HG02852 (cell line): ENCODE data around the gene SEC31A.
"Not testable (repeated sequence)": the region's sequence is repeated elsewhere in the genome, so short reads cannot be mapped to it uniquely, and the experiment has no call there.

ENCODE experiments used
- ATAC-seq: cut with Tn5 transposase; IDR thresholded peaks from one replicate; pipeline ENCODE4 v1.9.1; 2021; ENCODE audit warnings: mild to moderate bottlenecking, moderate library complexity; ENCODE audit not compliant: unreplicated experiment

The SEC31A gene

DNA sequence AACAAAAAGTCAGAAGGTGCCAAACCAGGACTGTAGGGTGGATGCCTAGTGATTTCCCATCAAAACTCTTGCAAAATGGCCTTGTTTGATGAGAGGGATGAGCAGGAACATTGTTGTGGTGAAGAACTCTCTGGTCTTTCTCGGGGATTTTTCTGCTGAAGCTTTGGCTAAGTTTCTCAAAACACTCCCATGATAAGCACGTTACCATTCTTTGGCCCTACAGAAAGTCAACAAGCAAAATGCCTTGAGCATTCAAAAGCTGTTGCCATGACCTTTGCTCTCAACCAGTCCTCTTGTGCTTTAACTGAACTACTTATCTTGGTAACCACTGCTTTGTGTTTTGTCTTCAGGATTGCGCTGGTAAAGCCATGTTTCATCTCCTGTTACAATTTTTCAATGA, 3.0 kb upstream of the SEC31A start:
- ATAC-seq: no peak

DNA sequence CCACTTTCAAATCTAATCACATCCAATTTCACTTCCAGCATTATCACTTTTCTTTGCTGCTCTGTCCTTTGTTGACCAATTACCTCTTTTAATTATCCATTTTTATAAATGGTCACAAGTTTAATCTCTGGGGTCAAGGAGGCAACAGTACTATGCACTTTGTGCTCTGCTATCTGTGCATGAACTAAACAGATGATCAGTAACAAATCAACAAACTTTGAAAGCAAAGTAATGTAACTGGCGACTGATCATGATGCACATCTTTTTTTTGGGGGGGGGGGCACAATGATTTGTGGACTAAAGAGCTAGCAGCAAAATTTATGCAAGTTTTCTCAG, 1.5 kb upstream of the SEC31A start:
- no peak for ATAC-seq

DNA sequence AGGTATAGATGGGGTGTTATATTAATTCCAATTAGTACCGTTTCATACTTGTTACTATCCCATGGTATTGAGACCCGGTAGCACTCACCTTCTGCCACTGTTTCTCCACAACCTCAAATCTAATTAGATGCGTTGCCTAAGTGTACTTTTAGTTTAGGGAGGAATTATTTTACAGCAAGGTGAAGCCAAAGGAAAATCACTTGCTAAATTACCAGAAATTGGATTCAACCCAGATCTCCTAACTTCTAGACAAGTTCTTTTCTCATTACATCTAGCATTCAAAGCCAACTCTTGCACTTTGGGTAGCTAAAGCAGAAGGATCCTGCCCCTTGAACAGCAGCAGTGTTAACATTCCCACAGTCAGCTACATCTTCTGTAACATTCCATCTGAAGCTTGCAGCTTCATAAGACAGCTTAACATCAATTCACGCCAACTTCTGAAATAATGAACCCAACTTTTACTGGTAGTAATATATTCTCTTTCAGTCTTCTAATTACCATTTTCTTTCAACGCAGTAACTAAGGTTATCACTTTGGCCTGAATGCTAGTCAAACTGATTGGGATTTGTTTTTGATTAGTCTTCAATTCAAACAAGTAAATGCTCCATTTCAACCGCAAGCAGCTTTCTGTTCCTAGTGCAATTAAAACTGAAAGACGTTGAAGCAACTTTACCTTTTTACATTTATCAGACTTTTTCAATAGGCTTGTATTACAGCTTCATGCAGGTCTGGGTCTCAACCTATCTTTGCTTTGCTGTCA, 934 bp upstream of the SEC31A start:
- peak; percentile 1 for ATAC-seq

DNA sequence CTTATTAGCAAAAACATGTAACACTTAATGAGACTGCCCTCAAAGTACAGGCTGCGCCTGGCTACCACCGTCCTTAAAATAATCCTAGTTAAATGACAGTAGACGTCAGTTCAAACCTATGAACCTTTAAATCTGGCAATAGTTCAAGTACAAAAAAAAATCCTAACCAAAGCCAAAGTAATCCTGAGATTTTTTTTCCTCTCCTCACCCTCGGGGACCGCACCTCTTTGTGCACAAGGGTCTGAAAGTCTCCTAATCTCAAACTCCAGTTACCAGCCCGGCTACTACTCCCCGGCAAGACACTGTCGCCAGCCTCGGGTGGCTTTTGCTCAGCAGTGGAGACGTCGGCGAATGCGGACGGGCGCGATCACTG, 439 bp downstream of the SEC31A start:
- no peak for ATAC-seq

DNA sequence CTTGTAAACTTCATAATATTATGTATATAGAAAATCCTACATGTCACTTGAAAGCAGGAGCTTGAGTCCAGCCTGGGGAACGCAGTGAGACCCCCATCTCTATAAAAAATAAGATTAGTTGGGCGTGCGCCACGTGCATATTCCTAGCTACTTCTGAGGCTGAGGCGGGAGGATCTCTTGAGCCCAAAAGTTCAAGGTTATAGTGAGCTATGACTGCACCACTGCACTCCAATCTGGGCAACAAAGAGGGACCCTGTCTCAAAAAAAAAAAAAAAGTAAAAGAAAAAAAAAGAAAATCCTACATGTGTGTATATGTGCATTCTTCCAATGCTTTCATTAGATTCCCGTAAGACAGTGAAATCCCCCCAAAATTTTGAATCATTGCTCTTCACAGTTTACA, 1.7 kb downstream of the SEC31A start:
- ATAC-seq: no peak

DNA sequence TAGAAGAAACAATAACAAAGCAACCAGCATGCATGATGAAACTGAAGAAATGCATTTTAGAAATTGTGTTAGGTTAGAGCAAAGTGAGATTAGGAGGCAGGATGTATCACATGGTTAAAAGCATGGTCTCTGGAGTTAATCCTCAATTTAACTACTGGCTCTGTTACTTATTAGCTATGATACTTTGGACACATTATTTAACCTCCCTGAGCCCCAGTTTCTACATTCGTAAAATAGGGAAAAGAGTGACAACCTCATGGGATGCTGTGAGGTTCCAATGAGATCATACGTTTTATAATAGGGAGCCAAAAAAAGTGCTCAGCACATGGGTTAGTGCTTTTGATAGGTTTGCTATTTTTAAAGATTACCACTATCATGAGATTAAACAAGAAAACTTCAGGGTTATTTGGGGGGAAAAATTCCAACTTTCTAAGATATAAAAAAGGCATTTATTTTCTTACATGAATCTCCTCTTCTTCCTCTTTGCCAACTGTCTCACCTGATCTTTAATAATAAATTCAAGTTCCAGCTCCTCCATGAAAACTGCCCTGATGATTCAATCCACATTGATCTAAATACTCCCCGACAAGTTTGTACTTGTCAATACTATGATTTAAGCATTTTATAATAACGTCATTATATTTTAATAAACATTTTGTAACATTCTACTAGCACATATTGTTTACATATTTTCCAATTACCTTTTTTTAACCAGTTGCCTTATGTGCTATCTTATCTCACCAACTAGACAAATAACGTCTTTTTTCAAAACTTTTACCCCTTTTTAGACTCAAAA, 4.6 kb downstream of the SEC31A start:
- ATAC-seq: no peak

DNA sequence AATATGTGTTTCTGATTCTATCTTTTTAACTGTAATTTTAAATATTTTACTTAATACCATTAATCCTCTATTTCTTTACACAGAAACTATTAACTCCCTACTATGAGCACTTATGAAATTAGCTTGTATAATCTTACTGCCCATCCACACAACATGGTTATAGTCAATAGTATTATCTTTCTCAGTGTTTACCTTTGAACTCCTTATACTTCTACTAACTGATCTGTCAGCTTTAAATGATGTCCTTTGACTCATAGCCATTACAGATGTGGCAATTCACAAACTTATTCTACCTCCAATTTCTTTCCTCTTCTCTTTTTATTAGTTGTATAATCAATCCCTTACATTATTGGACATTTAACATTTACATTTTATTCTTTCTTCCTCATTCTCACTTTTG, 5.5 kb downstream of the SEC31A start:
- ATAC-seq: no peak

DNA sequence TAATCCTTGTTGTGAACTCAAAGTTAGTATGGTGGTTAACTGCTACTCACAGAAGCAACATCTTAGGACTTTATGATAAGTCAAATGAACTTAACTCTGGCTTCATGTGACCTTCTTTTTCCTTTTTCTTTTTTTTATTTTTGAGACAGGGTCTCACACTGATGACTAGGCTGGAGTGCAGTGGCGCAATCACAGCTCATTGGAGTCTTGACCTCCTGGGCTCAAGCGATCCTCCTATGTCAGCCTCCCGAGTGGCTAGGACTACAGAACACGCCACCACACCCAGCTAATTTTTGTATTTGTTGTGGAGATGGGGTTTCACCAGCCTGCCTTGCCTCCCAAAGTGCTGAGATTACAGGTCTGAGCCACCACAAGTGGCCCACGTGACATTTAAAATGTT, 22.4 kb downstream of the SEC31A start:
- ATAC-seq: no peak

DNA sequence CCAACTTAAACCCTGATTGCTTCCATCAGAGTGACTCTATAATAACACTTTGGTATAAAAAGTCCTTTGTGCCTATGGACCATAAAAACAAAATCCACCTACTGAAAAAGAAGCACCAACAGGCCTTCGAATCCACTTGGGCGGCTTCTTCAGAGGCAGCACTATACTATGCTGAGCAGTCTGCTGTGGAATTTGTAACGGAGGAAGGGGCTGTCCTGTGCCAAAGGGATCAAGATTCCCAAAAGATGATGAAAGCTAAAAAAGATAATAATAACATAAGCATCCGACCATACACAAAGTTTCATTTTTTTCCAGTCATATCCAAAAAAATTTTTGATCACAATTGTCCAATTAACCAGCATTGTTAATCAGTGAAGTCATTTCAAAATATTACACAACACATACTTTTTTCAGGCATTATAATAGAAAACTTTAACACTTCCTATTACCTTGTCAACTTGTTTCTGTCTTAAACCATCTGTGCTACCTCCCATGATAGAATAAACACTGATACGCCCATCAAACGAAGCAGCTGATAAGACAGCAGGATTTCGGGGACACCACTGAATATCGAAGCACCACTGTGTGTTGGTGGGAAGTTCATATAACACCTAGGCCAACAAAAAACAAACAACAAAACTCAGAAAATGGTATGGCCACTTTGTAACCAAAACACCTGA, 24.1 kb downstream of the SEC31A start:
- ATAC-seq: no peak

DNA sequence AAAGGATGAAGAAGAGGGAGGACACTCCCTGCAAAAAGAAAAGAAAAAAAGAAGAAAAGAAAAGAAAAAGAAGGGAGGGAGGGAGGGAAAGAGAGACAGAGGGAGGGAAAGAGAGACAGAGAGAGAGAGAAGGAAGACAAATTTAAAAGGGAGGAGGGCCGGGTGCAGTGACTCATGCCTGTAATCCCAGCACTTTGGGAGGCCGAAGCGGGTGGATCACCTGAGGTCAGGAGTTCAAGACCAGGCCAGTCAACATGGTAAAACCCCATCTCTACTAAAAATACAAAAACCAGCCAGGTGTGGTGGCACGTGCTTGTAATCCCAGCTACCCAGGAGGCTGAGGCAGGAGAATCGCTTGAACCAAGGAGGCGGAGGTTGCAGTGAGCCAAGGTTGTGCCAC, 24.9 kb downstream of the SEC31A start:
- ATAC-seq: not testable (repeated sequence)

DNA sequence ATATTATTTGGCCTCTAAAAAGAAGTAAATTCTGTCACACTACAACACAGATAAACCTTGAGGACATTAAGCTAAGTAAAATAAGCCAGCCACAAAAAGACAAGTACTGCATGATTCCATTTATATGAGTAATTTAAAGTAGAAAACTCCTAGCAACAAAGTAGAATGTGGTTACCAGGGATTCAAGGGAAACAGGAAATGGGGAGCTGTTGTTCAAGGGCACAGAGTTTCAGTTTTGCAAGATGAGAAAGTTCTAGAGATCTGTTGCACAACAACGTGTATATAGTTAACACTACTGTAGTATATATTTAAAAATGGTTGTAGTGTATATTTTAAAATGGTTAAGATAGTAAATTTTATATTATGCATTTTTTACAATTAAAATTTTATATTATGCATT, 25.4 kb downstream of the SEC31A start:
- ATAC-seq: no peak

DNA sequence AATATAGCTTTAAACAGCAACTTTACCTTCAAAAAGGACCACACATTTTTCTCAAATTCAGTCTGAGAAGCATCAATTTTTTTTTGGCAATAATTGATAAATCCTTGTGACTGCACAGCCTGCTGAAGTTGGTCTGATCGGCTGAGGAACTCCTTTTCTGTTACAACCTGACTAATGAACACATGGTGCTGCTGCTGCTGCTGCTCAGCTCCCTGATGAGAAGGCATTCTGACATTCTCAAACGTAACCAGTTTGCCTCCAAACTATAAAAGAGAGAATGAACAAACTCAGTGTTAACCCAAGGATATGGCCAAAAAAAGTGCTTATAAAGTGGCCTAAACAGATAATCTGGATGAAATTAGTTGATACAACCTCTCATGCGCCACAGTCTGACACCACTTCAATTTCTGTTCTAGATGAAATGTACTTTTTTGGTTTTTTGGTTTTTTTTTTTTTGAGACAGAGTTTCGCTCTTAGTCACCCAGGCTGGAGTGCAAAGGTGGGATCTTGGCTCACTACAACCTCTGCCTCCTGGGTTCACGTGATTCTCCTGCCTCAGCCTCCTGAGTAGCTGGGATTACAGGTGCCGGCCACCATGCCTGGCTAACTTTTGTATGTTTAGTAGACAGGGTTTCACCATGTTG, 26.5 kb downstream of the SEC31A start:
- ATAC-seq: no peak

DNA sequence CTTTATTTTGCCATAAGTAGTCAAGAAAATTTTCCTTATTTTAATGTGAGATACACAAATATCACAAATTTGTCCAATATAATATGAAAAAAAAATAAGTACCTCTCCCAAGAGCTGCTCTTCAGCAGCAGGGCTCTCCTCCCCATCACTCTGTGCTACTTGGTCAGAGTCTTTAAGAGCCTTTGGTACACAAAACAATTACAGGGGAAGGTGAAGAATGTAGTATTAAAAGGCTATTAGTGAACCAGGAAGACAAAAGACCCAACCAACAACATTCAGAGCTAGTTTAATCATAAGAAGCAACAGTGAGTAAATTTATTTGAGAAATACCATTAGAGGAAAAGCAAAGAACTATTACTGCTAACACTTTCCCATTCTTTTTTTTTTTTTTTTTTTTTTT, 29.4 kb downstream of the SEC31A start:
- no peak for ATAC-seq

DNA sequence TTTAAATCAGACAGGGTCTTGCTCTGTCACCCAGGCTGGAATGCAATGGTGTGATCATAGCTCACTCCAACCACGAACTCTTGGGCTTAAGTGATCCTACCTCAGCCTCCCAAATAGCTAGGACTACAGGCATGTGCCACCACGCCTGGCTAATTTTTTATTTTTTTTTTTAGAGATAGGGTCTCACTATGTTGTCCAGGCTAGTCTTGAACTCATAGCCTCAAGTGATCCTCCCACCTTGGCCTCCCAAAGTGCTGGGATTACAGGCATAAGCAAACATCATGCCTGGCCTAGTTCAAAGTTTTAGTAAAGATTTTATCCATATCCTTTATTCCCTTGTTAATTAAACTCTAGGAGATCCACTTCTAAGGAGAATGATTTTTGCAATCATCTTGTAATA, 30.5 kb downstream of the SEC31A start:
- ATAC-seq: not testable (repeated sequence)

DNA sequence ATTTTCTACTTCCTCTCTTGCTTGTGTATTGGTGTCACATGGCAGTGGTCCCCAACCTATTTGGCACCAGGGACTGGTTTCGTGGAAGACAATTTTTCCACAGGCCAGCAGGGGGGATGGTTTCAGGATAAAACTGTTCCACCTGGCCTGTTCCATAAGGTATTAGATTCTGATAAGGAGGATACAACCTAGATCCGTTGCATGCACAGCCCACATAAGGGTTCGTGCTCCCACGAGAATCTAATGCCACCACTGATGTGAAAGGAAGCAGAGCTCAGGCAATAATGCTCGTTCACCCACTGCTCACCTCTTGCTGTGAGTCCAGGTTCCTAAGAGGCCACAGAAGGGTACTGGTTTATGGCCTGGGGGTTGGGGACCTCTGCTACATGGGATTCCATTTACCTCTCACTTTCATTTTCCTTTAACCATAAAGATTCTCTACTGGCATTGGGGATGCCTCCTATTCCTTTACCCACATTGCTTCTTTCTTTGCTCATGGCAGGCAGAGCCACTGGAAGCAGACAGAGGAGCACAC, 38.1 kb downstream of the SEC31A start:
- ATAC-seq: no peak

DNA sequence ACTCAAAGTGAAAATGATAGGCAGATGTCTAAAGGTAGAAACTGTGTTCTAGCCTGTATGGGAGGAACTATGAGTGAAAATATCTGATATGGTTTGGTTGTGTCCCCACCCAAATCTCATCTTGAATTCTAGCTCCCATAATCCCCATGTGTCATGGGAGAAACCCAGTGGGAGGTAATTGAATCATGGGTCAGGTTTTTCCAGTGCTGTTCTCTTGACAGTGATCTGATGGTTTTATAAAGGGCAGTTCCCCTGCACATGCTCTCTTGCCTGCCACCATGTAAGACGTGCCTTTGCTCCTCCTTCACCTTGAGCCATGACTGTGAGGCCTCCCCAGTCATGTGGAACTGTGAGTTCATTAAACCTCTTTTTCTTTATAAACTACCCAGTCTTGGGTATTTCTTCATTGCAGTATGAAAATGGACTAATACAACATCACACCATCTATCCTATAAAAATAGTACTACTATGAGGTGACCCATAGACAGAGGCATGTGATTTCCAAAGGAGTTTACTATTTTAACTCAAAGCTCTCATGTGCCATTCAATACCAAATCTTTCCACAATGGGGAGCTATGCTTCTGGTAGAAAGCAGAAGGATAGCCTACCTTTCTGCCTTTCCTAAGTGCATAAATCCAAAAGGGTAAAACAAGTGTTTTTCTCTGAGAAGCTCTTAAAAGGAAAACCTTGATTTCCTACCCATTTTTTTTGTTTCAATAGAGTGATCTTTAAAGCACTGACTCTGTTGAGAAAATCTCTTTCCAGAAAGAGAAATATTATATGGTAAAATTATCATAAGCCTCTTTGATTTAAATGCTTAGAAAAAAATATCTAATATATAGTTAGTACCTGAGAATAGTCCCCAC, 38.8 kb downstream of the SEC31A start:
- ATAC-seq: no peak

DNA sequence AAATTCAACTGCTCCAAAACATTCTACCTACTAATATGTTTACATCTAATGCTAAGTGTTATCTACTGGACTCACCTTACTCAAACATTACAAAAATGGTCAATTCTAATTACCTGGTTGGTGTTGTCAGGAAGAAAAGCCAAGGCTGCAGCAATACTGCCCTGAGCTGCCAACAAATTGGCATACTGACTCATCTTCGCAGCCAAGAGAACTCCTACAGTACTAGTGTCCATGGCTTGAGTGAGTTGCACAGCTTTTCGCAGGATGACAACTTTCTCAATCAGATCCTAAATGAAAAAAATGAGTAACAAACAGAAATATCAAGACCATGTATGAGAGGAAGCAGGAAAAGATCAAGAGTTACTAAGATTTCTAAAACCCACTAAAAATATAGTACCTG, 39.6 kb downstream of the SEC31A start:
- ATAC-seq: no peak

DNA sequence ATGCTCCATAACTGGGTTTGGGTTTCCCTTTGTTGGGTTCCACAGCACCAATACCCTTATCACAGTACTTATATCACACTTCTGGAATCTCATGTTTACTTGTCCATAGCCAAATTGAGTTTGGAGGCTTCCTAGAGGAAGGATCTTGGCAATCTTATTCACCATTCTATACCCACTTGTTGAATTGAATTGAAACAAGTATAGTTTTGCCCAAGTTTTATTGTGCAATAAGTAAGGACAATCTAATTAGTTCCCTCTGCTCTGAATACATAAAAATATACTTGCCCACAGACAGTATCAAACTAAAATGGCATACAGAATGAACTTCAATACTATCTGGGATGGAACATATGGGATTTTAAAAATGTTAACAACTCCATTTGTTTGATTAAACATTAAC, 40.3 kb downstream of the SEC31A start:
- ATAC-seq: no peak

DNA sequence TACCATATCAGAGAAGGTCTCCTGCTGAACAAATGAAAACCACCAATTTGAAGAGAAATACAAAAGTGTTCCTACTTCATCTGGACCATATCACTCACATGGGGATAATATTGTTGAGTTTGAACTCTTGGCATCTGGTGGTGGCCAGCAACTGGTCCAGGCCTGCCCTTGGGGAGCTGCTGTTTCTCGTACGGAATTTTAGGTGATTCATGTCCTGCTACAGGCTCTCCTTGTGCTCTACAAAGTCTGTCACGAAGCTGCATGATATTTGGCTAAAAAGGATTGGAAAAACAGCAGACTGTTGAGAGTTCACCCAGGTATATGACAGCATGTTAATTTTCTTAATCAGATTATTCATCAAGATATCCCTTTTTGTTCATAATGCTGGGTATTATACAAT, 42.2 kb downstream of the SEC31A start:
- ATAC-seq: no peak

DNA sequence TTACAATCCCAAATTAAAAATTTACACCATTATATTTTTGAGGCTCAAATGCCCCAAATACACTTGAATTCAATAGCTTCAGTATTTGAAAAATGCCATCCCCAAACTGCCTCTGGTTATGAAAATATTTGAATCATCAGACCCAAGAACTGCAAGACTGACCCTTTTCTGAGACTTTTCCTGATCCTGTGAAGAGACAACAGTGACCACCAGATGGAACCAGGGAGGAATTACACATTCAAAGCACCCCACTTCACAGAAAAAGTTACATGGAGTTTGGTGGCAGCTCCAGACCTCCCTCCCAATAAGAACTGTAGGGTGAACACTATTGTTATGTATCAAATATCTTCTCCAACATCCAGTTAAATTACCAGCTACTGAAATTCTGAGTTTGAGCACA, 48.4 kb downstream of the SEC31A start:
- ATAC-seq: no peak
